SK-N-MC (cell line): Measurements from ENCODE around the gene ELK3.

ENCODE experiments used
- EZH2 ChIP-seq: fragments of 200-600 bp; sonication (generic); IDR thresholded peaks from one replicate; pipeline ENCODE4 v1.6.1; 2017; ENCODE audit warnings: antibody characterized with exemption
- POLR2AphosphoS5 ChIP-seq: IDR thresholded peaks from 2 replicates; pipeline ENCODE4 v1.6.1; 2012; ENCODE audit warnings: mild to moderate bottlenecking, low read depth, low read length, borderline replicate concordance

- TF ChIP-seq POLR2AphosphoS5 (no peak), EZH2 (no peak)
Observed at GRCh38 chr12:96155781-96156180, 38.4 kb upstream of the ELK3 start.
